ENCODE measurements around the gene CHSY3.

CHSY3 gene

GRCh38 chr5:130099008-130099407 lies 194.7 kb downstream of the CHSY3 start:
- Histone ChIP-seq H3K27ac (ENCODE audit: low read depth, low read length) (no peak overlapping the region), H3K9me3 (ENCODE audit: control insufficient read depth in 5 of 5, low read length in 5 of 5) (no peaks in the 10 kb centered on the region), H3K4me1 (ENCODE audit: control insufficient read depth in 5 of 5, insufficient read depth in 5 of 5, low read length in 5 of 5) (no peaks in the 10 kb centered on the region), H3K4me3 (ENCODE audit: low read depth in 1 of 5, low read length in 5 of 5) (no peak overlapping the region), H3K36me3 (ENCODE audit: control insufficient read depth in 5 of 5, insufficient read depth in 5 of 5, low read length in 5 of 5) (no peaks in the 10 kb centered on the region), H3K9ac (ENCODE audit: low read length in 5 of 5) (no peak overlapping the region), H3K27me3 (ENCODE audit: control insufficient read depth in 5 of 5, insufficient read depth in 4 of 5, low read length in 5 of 5) (no peaks in the 10 kb centered on the region)

GRCh38 chr5:130102375-130102774 lies 198.1 kb downstream of the CHSY3 start:
- H3K9me3 ChIP-seq (ENCODE audit: control insufficient read depth in 5 of 5, low read length in 5 of 5): no peaks in the 10 kb centered on the region
- H3K27me3 ChIP-seq (ENCODE audit: control insufficient read depth in 5 of 5, insufficient read depth in 4 of 5, low read length in 5 of 5): no peaks in the 10 kb centered on the region
- no peak overlapping the region for H3K27ac ChIP-seq (ENCODE audit: low read depth, low read length)
- H3K4me3 ChIP-seq (ENCODE audit: low read depth in 1 of 5, low read length in 5 of 5): no peak overlapping the region
- no peaks in the 10 kb centered on the region for H3K4me1 ChIP-seq (ENCODE audit: control insufficient read depth in 5 of 5, insufficient read depth in 5 of 5, low read length in 5 of 5)
- no peak overlapping the region for H3K9ac ChIP-seq (ENCODE audit: low read length in 5 of 5)
- H3K36me3 ChIP-seq (ENCODE audit: control insufficient read depth in 5 of 5, insufficient read depth in 5 of 5, low read length in 5 of 5): no peaks in the 10 kb centered on the region

GRCh38 chr5:130102960-130103359 lies 198.7 kb downstream of the CHSY3 start:
- Histone ChIP-seq H3K9me3 (ENCODE audit: control insufficient read depth in 5 of 5, low read length in 5 of 5) (no peaks in the 10 kb centered on the region), H3K4me1 (ENCODE audit: control insufficient read depth in 5 of 5, insufficient read depth in 5 of 5, low read length in 5 of 5) (no peaks in the 10 kb centered on the region), H3K9ac (ENCODE audit: low read length in 5 of 5) (no peak overlapping the region), H3K27ac (ENCODE audit: low read depth, low read length) (no peak overlapping the region), H3K4me3 (ENCODE audit: low read depth in 1 of 5, low read length in 5 of 5) (no peak overlapping the region), H3K27me3 (ENCODE audit: control insufficient read depth in 5 of 5, insufficient read depth in 4 of 5, low read length in 5 of 5) (no peaks in the 10 kb centered on the region), H3K36me3 (ENCODE audit: control insufficient read depth in 5 of 5, insufficient read depth in 5 of 5, low read length in 5 of 5) (no peaks in the 10 kb centered on the region)

GRCh38 chr5:130104895-130105688 lies 200.8 kb downstream of the CHSY3 start:
- no peak overlapping the region for H3K9ac ChIP-seq (ENCODE audit: low read length in 5 of 5)
- H3K9me3 ChIP-seq (ENCODE audit: control insufficient read depth in 5 of 5, low read length in 5 of 5): no peaks in the 10 kb centered on the region
- H3K27me3 ChIP-seq (ENCODE audit: control insufficient read depth in 5 of 5, insufficient read depth in 4 of 5, low read length in 5 of 5): no peaks in the 10 kb centered on the region
- H3K27ac ChIP-seq (ENCODE audit: low read depth, low read length): no peak overlapping the region
- H3K4me1 ChIP-seq (ENCODE audit: control insufficient read depth in 5 of 5, insufficient read depth in 5 of 5, low read length in 5 of 5): no peaks in the 10 kb centered on the region
- no peak overlapping the region for H3K4me3 ChIP-seq (ENCODE audit: low read depth in 1 of 5, low read length in 5 of 5)
- H3K36me3 ChIP-seq (ENCODE audit: control insufficient read depth in 5 of 5, insufficient read depth in 5 of 5, low read length in 5 of 5): no peaks in the 10 kb centered on the region

GRCh38 chr5:130106480-130106879 lies 202.2 kb downstream of the CHSY3 start:
- Histone ChIP-seq H3K27me3 (ENCODE audit: control insufficient read depth in 5 of 5, insufficient read depth in 4 of 5, low read length in 5 of 5) (no peaks in the 10 kb centered on the region), H3K4me1 (ENCODE audit: control insufficient read depth in 5 of 5, insufficient read depth in 5 of 5, low read length in 5 of 5) (no peaks in the 10 kb centered on the region), H3K4me3 (ENCODE audit: low read depth in 1 of 5, low read length in 5 of 5) (no peak overlapping the region), H3K27ac (ENCODE audit: low read depth, low read length) (no peak overlapping the region), H3K36me3 (ENCODE audit: control insufficient read depth in 5 of 5, insufficient read depth in 5 of 5, low read length in 5 of 5) (no peaks in the 10 kb centered on the region), H3K9me3 (ENCODE audit: control insufficient read depth in 5 of 5, low read length in 5 of 5) (no peaks in the 10 kb centered on the region), H3K9ac (ENCODE audit: low read length in 5 of 5) (no peak overlapping the region)

GRCh38 chr5:130109152-130109551 lies 204.9 kb downstream of the CHSY3 start:
- Histone ChIP-seq H3K27me3 (ENCODE audit: control insufficient read depth in 5 of 5, insufficient read depth in 4 of 5, low read length in 5 of 5) (no peaks in the 10 kb centered on the region), H3K9me3 (ENCODE audit: control insufficient read depth in 5 of 5, low read length in 5 of 5) (no peaks in the 10 kb centered on the region), H3K27ac (ENCODE audit: low read depth, low read length) (no peak overlapping the region), H3K9ac (ENCODE audit: low read length in 5 of 5) (no peak overlapping the region), H3K4me1 (ENCODE audit: control insufficient read depth in 5 of 5, insufficient read depth in 5 of 5, low read length in 5 of 5) (no peaks in the 10 kb centered on the region), H3K36me3 (ENCODE audit: control insufficient read depth in 5 of 5, insufficient read depth in 5 of 5, low read length in 5 of 5) (no peaks in the 10 kb centered on the region), H3K4me3 (ENCODE audit: low read depth in 1 of 5, low read length in 5 of 5) (no peak overlapping the region)

GRCh38 chr5:130110328-130110727 lies 206.1 kb downstream of the CHSY3 start:
- H3K27ac ChIP-seq (ENCODE audit: low read depth, low read length): no peak overlapping the region
- H3K27me3 ChIP-seq (ENCODE audit: control insufficient read depth in 5 of 5, insufficient read depth in 4 of 5, low read length in 5 of 5): no peaks in the 10 kb centered on the region
- no peak overlapping the region for H3K4me3 ChIP-seq (ENCODE audit: low read depth in 1 of 5, low read length in 5 of 5)
- H3K9ac ChIP-seq (ENCODE audit: low read length in 5 of 5): no peak overlapping the region
- H3K36me3 ChIP-seq (ENCODE audit: control insufficient read depth in 5 of 5, insufficient read depth in 5 of 5, low read length in 5 of 5): no peaks in the 10 kb centered on the region
- H3K4me1 ChIP-seq (ENCODE audit: control insufficient read depth in 5 of 5, insufficient read depth in 5 of 5, low read length in 5 of 5): no peaks in the 10 kb centered on the region
- no peaks in the 10 kb centered on the region for H3K9me3 ChIP-seq (ENCODE audit: control insufficient read depth in 5 of 5, low read length in 5 of 5)

GRCh38 chr5:130111746-130112145 lies 207.5 kb downstream of the CHSY3 start:
- Histone ChIP-seq H3K4me3 (ENCODE audit: low read depth in 1 of 5, low read length in 5 of 5) (no peak overlapping the region), H3K4me1 (ENCODE audit: control insufficient read depth in 5 of 5, insufficient read depth in 5 of 5, low read length in 5 of 5) (peaks cover 0 to 3% (median 0%) of the 10 kb centered on the region in 5 donors), H3K36me3 (ENCODE audit: control insufficient read depth in 5 of 5, insufficient read depth in 5 of 5, low read length in 5 of 5) (no peaks in the 10 kb centered on the region), H3K27ac (ENCODE audit: low read depth, low read length) (no peak overlapping the region), H3K9ac (ENCODE audit: low read length in 5 of 5) (no peak overlapping the region), H3K9me3 (ENCODE audit: control insufficient read depth in 5 of 5, low read length in 5 of 5) (no peaks in the 10 kb centered on the region), H3K27me3 (ENCODE audit: control insufficient read depth in 5 of 5, insufficient read depth in 4 of 5, low read length in 5 of 5) (no peaks in the 10 kb centered on the region)

GRCh38 chr5:130112246-130112645 lies 208.0 kb downstream of the CHSY3 start:
- Histone ChIP-seq H3K9ac (ENCODE audit: low read length in 5 of 5) (no peak overlapping the region), H3K27me3 (ENCODE audit: control insufficient read depth in 5 of 5, insufficient read depth in 4 of 5, low read length in 5 of 5) (no peaks in the 10 kb centered on the region), H3K9me3 (ENCODE audit: control insufficient read depth in 5 of 5, low read length in 5 of 5) (no peaks in the 10 kb centered on the region), H3K4me3 (ENCODE audit: low read depth in 1 of 5, low read length in 5 of 5) (no peak overlapping the region), H3K4me1 (ENCODE audit: control insufficient read depth in 5 of 5, insufficient read depth in 5 of 5, low read length in 5 of 5) (peaks cover 0 to 3% (median 0%) of the 10 kb centered on the region in 5 donors), H3K36me3 (ENCODE audit: control insufficient read depth in 5 of 5, insufficient read depth in 5 of 5, low read length in 5 of 5) (no peaks in the 10 kb centered on the region), H3K27ac (ENCODE audit: low read depth, low read length) (no peak overlapping the region)

- H3K9me3 ChIP-seq (ENCODE audit: control insufficient read depth in 5 of 5, low read length in 5 of 5): no peaks in the 10 kb centered on the region
- no peaks in the 10 kb centered on the region for H3K27me3 ChIP-seq (ENCODE audit: control insufficient read depth in 5 of 5, insufficient read depth in 4 of 5, low read length in 5 of 5)
- peaks cover 0 to 3% (median 0%) of the 10 kb centered on the region in 5 donors for H3K4me1 ChIP-seq (ENCODE audit: control insufficient read depth in 5 of 5, insufficient read depth in 5 of 5, low read length in 5 of 5)
- no peak overlapping the region for H3K4me3 ChIP-seq (ENCODE audit: low read depth in 1 of 5, low read length in 5 of 5)
- H3K36me3 ChIP-seq (ENCODE audit: control insufficient read depth in 5 of 5, insufficient read depth in 5 of 5, low read length in 5 of 5): no peaks in the 10 kb centered on the region
- no peak overlapping the region for H3K9ac ChIP-seq (ENCODE audit: low read length in 5 of 5)
- no peak overlapping the region for H3K27ac ChIP-seq (ENCODE audit: low read depth, low read length)
These were observed 211.4 kb downstream of the CHSY3 start for GRCh38 chr5:130115686-130116085.
